ENCODE measurements around the gene CALN1.
"Not testable (repeated sequence)": the region's sequence is repeated elsewhere in the genome, so short reads cannot be mapped to it uniquely, and the experiment has no call there.

CALN1 gene

DNA sequence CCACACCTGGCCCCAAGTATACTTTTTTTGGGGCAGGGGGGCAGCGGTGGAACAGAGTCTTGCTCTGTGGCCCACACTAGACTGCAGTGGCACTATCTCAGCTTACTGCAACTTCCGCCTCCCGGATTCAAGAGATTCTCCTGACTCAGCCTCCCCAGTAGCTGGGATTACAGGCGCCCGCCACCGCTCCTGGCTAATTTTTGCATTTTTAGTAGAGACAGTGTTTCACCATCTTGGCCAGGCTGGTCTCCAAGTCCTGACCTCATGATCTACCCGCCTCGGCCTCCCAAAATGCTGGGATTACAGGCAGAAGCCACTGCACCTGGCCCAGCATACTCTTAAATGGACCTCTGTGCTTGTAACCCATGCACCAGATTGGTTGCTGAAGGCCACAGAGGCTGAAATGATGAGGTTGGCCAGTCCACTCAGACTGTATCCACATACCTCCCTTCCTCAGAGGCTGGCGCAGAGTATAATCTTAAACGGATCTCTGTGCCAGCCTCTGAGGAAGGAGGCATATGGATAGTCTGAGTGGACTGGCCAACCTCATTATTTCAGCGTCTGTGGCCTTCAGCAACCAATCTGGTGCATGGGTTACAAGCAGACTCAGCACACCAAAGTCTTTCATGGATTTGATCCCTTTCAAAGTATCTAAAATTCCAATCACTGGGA, 3.0 kb downstream of the CALN1 start:
- DNase-seq, result no peak

DNA sequence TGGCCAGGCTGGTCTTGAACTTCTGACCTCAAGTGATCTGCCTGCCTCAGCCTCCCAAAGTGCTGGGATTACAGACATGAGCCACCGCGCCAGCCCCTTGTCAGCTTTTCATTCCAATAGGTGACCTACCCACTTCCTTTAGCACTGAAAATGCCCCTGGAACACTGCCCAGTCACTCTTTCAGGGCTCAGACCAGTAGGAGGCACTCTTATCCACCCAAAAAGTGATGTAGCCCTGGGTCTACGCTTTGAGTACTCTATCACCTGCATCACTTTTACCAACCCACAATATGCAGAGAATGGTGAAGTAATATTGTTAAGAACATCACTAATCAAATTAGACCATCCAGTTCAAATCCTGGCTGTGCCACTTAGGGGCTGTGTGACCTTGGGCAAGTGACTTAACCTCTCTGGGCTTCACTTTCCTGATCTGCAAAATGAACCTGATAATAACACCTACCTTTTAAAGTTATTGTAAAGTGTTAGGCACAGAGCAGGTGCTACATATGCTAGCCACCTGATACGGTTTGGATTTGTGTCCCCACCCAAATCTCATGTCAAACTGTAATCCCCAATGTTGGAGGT, 5.2 kb downstream of the CALN1 start:
- DNase-seq, result no peak

DNA sequence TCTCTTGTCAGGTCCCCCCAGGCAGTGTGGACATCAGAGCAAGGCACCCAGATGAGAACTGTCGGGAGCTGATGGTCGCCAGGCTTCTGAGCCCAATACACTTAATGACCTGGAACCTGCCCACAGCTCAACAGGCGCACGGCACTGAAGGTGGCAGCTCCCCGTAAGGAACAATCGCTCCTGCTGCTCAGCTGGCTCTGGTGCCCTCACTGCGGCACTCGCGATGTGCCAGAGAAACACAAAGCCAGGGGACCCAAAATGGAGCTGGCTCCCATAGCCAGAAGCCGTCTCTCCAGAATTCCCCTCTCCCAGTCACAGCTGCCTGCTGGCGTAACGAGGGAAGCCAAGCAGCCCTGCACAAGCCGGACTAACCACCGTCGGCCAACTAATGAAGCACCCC, 6.3 kb downstream of the CALN1 start:
- DNase-seq, result no peak

DNA sequence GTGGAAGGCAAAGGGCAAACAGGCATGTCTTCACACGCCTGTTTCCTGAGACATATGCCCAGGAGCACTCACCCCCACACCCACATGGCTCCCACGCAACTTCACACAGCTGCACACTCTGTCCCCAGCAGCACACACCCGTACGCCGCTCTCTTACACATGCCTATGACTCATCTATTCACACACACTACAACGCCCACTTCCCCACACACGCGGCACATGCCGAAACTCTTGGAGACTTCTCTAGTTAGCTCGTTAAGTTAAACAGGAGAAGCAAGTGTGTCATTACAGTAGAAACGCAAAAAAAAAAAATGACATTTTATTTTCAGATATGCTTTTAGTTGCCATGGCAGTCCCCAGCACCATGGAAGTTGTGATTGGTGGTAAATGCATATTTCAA, 6.7 kb downstream of the CALN1 start:
- DNase-seq, result peak in 1 of 5 donors; percentile 1

DNA sequence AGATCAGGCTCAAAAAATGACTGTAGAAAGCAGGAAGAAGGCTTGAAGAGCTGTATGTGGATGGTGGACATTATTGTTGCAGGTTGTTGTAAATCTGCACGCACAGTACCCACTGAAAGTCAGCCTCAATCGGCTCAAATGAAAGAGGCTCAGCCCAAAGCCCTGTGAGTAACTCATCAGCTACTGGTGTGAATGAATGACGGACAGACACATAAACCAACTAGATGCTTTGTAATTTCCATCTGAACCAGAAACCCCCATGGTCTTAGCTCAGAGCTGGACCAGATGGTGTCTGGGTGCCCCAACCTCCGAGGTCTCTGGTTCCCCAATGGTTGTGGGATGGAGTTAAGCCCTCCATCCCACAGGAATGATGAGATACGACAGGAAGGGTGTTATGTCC, 7.4 kb downstream of the CALN1 start:
- no peak for DNase-seq

DNA sequence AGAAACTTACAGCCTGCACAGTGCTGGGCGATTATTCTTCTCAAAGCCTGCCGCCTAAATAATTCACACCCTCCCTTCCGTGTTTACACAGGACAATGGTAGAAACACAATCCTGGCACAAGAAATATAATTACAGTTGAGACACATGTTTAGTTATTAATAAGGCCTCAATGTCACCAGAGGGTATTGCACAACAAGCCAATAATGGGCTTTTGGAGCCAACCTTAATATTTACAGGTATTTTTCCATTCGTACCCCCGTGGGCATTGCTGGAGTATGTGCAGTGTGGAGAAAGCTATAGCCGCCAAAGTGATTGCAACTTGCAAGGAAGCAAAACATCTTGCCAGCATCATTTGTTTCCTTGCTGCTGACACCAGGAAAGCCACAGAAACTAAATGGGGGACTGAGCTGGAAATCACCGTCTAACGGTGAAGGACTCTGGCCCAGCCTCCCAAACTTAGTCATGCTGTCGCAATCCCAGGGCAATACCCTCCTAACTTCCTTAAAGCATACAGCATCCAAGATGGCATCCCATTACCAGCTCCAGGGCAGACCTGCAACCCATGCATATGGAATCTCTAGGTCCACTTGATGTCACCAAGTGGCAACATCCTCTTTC, 8.6 kb downstream of the CALN1 start:
- DNase-seq, result peak in 1 of 5 donors; percentile 2

DNA sequence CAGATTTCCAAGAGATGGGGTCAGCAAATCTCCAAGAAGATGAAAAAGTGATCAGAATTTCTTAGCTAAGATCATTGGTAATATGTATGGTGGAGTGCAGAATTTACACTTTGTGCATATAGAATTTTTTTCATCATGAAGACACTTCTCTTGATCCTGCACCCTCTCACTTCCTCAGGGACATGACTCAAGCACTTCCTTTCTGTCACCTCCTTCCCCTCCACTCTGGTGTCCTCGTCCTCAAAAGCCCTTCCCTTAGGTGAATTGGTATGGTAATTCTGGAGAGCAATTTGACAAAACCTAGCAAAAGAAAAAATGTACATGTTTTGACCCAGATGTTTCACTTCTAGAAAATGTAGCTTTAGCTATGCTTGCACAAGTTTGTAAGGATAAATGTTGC, 18.1 kb downstream of the CALN1 start:
- no peak for DNase-seq

DNA sequence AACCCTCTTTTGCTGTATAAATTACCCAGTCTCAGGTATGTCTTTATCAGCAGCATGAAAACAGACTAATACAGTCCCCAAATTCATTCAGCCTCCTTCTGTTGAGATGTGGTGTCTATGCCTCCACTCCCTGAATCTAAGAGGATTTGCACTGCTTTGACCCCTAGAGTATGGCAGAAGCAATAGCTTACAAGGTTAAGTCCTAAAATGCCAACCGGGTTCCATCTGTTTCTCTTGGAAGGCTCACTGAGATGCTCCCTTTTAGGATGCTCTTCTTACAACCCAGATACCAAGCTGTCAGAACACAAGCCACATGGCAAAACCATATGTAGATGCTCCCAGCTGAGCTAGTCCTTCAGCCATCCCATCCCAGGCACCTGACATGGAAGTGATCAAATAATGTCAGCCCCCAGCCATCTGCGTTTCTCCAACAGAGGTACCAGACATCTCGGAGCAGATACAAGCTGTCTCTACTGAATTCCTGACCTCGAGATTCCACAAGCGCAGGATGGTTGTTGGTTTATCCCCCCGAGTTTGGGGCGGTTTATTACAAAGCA, 20.2 kb downstream of the CALN1 start:
- DNase-seq, result no peak

DNA sequence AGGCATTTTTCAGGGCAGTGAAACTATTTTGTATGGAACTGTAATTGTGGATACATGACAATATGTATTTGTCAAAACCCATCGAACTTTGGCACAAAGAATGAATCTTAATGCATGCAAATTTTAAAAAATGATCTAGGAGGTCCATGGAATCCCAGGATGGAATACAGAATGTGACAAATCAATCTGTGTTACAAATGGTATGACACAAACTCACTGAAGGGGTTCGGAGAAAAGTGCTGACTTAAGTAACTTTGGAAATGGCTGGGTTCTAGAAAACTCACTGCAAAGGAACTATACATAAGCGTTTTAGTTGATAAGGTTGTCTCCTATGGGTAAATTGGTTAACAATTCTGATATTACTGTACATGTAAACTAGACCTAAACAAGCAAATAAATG, 26.0 kb downstream of the CALN1 start:
- no peak for DNase-seq

DNA sequence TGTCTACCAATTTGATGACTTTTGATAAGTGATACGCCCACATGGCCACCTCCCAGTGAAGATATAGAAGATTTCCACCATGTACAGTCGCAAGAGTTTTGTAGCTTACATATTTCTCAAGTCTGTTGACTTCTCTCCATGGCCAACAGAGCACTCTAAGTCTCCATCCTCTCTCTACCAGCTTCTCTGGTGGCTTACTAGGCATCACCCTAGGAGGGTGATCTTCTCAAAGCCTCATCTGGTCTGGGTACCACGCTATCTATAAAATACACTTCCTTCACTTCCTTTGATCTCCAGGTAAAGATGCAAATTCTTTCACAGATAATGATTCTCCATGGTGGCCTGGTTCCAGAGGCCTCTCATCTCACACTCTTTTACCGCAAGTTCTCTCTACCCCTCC, 49.9 kb downstream of the CALN1 start:
- DNase-seq, result no peak

DNA sequence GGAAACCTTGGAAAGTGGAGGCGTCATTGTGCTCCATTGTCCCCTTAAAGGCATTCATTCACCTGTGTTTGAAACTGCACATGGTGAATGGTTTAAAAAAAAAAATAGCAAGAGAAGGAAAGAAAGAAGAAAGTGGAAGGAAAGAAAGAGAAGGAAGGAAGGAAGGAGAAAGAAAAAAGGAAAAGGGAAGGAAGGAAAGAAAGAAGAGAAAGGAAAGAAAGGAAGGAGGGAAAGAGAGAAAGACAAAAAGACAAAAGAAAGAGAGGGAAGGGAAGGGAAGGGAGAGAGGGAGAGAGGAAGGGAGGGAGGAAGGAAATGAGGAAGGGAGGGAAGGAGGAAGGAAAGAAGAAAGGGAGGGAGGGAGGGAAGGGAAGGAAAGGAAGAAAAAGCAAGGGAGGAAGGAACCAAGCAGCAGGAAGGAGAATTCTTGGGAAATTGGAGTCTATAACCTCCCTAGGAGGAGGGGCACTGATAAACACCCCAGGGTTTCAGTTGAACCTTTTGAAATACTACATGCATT, 66.9 kb downstream of the CALN1 start:
- no peak for DNase-seq

DNA sequence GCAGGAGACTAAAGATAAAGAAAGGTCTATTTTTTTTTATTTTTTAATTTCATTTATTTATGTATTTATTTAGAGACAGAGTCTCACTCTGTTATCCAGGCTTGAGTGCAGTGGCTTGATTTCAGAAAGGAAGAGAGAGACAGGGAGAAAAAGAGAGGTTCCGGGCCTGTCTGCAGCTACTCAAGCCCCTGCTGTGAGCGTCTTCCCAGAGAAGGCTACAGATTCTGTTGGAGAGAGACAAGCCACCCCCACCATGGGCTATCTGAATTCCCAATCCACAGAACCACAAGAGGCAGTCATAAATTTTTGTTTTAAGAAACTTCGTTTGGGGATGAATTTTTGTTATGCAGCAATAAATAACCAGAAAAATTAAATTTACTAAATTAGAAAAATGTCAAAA, 68.1 kb downstream of the CALN1 start:
- no peak for DNase-seq

DNA sequence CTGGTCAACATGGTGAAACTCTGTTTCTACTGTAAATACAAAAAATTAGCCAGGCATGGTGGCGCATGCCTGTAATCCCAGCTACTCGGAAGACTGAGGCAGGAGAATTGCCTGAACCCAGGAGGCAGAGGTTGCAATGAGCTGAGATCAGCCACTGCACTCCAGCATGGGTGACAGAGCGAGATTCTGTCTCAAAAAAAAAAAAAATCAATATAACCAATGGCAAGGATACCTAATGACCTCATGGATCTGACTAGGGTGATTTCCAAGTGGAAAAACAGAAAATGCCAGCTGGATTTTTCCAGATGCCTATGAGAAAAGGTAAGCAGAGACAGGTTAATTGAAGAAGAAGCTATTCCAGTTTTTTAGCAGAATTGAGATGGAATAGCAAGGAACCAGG, 68.8 kb downstream of the CALN1 start:
- not testable (repeated sequence) for DNase-seq

DNA sequence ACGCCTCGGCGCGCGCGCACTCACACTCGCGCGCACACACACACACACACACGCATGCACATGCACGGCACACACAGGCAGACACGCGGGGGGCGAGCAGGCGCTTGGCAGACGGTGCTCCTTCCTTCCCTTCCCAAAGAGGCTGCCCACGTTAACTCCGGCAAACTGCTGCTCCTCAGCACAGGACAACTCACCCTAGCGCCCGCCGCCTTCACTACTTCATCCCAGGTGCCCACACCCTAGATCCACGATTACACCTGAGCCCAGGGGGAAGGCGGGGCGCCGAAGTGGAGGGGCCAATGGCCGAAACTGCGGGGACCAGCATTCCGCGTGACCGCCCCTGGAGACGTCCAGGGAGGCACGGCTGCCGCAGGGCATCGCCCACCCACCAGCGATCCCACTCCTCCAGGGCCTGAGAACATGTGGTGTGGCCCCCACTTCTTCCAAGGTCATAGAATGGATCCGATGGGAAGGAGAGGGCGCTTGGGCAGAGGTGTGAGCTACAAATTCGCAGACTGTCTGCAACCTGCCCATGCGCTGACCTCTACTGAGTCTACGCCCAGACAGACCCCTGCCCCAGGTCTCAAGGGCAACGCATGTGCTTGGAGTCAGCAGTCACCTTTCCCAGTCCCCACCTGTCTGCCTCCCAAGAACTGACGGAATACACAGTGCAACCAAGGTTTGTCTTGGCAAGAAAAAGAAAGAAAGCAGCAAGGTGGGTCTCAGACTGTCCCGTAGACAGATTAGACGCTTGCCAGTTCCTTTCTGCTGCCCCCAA, 74.6 kb downstream of the CALN1 start:
- DNase-seq, result no peak

DNA sequence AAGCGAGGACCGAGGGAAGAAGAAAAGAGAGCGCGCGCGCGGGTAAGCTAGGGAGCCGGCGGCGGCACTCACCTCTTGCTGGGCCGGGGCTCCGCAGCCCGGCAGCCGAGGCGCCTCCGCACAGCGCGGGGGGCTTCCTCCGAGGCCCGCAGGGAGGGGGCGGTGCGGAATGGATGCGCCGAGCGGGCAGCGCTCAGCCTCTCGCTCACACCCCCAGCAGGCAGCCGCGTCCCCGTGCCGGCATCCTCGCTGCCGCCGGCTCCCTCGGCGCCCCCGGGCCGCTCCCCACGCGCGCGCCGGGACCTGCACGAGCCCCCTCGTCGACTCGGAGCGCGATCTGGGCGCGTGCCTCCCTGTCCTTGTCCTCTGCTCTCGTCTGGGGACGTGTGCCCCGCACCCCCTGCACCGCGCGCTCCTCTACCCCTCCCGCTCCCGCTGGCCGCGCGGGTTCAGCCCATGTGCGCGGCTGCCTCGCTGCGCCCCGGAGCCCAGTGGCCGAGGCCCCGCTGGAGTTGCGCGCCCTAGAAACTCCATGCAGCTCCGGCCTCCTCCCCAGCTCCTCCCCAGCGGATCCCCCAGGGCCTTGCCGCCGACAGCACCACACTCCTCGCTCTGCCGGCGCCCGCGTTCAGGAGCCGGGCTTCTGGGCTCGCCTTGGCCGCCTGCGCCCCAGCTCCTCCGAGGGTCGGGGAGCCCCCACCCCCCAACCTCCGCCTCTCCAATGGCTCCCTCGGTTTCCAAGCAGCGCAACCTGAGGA, 75.3 kb downstream of the CALN1 start:
- DNase-seq, result no peak

DNA sequence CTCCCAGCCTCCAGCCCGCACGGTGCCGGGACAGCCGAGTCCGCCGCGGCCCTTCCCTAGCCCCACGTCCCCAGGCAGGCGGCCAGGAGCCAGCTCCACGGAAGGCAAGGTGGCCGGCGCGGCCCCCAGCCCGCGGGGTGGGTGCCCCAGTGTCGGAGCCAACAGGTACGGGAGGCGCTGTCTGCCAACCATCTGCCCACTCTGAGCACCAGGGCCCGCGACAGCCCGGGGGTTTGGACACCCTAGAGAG, 75.8 kb downstream of the CALN1 start:
- DNase-seq, result no peak

DNA sequence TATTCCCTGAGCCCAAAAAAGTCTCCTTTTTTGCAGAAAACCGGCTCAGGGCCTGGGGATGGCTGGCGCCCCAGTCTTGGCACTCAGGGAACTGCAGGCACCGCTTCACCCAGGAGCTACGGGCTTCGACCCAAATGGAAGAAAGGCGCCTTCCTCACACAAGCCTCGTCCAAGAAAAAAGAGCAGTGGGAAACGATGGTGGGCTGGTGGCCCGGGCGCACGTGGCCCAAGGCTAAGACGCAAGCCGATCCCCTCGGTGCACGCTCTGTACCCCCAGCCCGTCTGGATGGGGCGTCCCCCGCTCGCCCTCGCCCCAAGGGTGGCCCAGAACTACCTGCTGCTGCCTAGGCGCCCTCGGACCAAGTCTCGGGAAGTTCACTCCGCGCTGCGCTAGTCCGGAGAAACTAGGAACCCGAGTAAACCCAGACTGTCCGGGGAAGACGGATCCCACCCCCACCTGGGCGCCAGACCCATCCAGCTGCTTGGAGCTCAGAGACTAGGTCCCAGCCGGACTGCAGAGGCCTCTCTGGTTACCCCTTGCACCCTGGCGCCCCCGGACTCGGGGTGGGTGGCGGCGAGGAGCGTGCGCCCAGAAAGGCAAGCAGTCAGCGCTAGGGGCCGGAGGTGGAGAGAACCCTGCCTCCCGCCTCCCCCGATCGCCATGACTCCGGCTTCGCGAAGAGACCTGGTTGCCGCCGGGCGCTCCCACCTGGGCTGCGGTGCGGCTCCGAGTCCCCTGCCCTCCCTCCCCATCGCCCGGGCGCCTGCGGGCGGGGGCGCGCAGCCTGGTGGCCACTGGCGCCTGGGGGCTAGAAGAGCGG, 76.4 kb downstream of the CALN1 start:
- DNase-seq, result no peak

DNA sequence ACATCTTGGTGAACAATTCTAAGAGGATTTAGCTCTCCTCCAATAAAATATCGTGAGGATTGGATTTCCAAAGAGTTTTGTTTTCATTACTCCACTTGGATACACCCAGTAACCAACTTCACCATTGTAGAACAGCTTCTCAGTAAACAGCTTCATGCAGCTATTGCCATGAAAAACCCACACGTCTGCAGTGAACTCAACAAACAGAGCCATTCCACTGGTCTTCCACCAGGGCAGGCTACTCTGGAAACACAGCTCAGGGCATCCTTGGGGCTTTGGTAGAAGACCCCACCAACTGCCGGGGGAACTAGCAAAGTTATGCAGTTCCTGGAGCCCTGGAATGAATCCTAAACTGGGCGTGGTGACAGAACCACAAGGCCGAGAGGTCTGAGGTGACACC, 77.4 kb downstream of the CALN1 start:
- DNase-seq, result no peak

DNA sequence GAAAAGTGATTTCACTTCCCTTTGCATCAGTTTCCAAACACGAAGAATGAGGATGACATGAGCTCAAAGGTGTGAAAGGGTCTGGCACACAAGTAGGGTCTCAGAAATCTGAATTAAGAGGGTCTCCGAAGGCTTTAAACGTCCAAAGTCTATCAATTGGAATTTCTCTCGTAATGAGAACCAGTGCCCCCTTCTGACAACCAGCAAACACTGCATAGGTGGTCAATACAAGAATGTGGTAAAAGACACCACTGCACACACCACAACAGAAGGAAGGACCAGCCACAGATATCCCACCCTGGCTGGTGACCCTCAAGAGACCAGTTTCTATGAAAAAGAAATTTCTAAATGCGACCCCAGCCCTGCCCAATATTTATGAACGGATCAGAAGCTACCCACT, 78.1 kb downstream of the CALN1 start:
- DNase-seq, result no peak

DNA sequence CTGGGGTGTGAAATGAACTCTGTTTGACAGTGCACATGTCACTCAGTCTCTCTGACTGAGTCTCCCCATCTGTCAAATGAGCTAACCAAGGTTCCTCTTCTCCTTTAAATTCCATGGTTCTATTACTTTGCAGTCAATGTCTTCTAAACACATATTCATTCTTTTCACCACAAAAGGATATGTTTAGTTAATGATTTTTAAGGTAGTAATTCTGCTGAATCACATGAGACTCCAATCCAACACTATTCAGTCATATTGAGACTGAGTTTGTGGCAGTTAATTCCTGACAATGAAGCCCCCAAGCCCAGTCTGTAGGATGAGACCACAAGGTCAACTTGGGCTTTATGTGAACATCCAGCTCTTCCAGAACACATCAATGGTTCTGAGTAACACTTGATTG, 85.3 kb downstream of the CALN1 start:
- DNase-seq, result no peak

DNA sequence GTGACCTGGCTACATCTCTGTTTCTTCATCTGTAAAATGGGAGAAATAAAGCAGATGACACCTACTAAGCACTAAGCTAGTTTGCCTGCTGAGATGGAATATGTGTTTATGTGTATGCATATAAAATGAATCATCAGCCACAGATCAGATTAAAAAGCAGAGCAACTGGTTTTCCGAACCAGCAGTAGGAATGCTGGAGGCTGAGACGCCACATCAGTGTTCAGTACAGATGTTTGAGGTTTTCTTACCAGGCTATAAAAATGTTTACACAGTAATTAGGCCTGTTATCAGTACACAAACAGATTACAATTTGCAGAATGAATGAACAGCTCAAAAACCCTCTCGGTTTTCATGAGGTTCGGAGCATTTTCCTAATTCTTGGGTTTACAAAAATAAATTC, 85.8 kb downstream of the CALN1 start:
- no peak for DNase-seq

DNA sequence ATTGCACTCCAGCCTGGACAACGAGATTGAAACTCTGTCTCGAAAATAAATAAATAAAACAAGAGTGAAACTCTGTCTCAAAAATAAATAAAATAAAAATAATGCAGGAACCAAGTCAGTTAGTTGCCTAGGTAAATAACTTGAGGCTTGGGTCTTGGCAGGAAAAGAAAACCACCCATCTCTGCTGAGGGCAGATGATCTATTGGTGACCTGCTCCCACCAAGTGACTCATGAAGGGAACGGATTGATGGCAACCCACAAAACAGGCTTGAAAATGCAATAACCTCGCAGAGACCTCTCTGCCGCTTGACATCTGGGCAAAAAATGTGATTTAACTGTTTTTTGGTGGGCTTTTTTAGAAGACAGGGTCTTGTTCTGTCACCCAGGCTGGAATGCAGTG, 86.6 kb downstream of the CALN1 start:
- DNase-seq, result no peak

Data from T-helper 1 cell (primary cell).